CD1c-positive myeloid dendritic cell (primary cell): ENCODE data around the gene MYO1B.

Source experiments
- DNase-seq: peaks from one replicate; pipeline ENCODE4 v3.0.0-alpha.2; 2016; ENCODE audit errors: extremely low spot score

MYO1B gene

DNA sequence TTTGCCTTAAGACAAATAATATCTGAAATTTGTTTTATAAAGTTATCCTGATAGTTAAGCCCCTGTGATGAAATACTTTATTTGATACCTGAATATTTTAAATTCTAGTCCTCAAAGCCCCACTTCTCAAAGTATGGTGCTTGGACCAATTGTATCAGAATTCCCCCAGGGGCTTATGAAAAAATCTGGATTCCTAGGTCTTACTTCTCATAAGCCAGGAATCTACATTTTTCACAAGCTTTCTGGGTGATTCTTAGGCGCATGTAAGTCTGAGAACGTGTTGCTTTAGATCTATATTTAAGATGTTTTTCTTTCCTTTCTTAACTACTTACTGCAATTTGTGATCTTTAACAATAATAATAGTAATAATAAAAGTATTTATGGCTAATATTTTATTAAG, 53.1 kb downstream of the MYO1B start:
- no peak for DNase-seq

DNA sequence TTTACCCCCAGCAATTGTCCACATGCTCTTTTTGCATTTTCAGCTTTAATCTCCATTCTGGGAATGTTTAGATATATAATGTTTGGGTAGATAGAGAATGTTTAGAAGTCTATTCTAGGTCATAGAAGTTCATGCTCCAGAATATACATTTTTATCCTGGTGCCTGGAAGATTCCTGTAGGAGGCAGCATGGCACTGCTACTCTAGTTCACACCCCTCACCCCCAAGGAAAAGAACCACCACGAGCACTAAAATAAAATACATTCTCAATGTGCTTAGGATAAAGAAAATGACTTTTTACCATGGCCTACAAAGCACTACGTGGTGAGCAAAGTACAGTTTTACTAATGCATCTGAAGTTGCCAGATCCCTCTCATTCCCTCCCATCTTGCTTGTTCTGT, 53.8 kb downstream of the MYO1B start:
- no peak for DNase-seq

DNA sequence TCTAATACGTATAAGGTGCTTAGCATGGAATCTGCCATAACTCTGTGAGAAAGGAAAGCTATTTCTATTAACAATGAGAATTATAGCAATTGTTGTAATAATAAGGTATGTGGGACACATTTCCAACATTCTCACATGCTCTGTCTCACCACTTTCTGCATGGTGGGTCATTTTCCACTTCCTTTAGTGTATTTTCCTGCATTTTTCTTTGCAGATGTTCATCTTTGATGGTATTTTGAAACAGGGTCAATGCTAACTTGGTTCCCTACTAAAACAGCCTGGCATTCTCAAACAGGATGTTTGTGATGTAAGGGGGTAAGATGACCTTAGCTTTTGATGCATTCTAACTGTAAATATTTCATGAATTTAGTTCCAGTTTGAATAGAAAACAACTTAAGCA, 54.7 kb downstream of the MYO1B start:
- DNase-seq: no peak

DNA sequence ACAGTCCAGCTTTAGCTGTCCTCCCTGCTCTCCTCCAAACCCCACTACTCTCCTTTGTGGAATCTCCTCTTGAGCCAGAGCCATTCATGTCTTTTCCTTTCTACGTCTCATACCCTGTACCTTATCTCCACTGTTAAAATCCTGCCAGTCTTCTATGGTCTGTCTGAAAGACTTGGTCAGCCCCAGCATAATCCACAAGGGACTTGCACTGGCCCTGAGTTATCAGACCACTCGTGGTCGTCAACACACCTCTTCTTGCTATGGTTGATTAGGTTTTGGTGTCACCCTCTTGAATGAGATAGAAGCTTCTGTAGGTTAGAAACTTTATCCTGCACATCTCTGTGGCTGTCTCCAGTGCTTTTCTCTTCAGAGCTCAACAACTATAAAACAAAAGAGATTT, 56.8 kb downstream of the MYO1B start:
- DNase-seq: no peak

DNA sequence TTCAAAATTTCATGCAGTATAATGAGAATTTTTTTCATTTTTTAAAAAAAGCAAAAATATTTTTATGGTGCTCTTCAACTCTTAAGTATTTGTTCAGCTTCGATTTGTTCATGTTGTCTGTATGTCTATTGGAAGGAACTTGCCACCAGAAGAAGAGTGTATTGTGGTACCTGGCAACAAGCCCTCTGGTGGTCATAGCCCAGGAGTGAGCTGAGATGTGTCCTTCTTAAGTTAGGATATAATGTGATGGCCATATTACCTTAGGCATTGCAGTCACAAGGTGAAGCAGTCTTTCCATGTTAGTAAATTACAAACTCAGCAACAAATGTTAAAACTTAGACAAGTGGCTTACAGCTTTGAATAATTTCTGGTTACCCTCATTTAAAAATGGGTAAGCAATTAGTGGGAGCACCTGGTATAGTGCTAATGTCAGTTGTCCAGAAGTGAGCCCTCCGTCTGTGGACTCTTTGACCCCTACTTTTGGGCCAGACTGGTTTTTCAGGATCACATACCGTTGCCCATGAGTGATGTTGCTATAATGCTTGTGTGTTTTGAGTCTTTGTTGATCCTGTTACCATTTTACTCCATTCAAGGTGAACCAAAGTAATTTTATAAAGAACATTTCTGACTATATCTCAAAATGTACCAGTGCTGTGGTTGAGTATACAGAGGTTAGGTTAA, 57.4 kb downstream of the MYO1B start:
- DNase-seq: no peak

DNA sequence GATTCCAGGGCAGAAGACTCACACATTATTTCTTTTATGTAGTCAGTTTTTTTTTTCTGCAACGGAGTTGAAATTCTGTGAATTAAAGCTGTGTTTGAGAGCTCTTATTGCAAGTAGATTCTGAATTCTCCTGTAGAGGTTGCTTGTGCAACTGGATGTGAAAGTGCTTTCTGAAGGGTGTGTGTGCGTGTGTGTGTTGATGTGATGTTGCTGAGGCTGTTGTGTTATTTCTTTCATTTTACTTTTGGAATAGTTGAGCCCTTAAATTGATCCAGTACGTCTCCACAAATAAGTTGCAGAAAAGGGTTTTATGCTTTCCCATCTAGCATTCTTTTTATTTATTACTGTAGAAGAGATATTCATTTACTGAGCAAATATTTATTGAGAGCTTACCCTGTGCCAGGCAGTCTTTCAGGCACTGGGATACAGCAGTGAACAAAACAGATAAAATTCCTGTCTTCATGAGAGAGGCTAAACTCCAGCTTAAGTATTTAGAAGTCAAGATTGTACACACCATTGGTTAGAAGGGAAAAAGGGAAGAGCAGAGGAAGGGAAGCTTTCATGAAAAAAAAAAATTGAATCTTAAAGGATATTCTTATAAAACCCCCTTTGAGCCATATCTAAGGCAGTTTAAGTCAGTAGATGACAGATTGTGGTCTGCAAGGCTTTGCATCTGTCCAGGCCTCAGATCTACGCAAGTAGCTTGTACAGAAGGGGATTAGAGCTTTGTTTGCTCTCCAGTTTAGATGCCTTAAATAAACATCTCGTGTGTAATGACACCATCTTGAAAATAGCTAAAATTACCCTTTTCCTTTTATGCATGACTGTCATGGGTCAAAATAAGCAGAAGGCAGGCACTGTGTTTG, 58.2 kb downstream of the MYO1B start:
- no peak for DNase-seq

DNA sequence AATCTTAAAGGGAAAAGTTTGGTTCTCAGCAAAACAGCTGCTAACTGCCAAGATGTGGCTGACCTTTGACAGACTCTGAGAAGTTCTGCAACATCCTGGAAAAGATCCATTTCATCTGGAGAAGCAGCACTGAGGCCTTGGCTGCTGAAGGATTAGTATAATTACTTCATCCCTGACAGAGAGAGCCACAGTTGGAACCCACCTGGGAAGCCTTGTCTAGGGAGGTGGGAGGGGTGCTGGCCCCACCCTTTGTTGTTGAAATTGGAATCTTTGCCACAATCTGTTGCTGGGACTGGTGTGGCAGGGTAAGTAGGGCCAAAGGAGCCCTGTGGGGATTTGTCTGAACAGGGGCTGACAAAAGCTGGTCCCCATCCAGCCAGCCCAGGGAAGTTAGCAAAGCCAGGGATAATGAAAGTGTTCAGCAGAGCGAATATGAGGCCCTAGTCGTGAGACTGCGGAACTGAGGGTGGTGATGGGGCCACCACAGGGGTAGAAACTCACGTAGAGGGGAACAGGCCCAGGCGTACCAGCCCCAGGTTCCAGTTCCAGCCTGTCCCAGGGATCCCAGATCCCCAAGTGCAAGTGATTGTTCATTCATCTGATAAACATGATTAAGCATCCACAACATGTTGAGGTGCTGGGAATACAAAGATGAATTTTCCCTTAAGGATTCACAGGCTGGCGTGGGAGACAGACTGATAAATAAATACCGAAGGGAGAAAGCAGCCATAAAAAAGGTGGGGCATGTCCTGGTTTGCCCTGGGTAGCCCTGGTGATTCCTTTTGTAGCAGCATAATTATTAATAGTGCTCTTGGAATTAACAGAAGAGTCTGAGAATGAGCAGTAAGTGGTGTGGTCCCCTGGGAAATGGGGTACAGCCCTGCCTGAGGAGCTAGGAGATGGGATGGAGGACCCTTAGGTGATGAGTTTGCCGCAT, 60.0 kb downstream of the MYO1B start:
- no peak for DNase-seq

DNA sequence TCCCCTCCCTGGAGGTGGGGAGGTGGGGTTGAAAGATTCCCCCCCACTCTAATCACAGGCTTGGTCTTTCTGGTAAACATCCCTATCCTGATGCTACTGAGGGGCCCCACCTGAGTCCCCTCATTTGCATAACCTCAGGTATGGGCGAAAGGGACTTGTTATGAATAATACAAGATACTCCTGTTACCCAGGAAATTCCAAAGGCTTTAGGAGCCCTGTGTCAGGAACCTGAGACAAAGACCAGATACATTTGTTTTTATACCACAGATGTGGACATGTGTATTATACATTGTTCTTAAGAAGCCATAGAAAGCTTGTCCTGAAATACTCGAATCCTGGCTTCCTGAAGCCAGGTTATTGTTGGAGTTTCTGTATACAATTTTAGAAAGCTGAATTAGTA, 62.8 kb downstream of the MYO1B start:
- no peak for DNase-seq

DNA sequence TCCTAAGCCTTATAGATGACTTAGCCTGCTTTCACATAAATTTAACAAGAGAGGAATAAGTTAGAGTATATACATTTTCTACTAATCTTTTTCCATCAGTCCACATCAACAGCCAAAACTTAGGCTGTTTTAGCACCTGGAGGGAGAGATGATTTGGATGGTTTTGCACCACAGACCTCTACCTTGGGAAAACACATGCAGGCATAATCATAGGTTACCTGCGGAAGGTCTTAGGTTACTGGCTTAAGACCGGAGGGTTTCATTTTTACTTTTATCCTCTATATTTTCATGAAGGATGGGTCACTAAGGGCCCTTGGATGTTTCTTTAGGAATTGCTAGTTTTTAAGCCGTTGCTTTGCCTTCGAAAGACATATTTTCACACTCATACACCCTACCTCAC, 66.0 kb downstream of the MYO1B start:
- DNase-seq: no peak

DNA sequence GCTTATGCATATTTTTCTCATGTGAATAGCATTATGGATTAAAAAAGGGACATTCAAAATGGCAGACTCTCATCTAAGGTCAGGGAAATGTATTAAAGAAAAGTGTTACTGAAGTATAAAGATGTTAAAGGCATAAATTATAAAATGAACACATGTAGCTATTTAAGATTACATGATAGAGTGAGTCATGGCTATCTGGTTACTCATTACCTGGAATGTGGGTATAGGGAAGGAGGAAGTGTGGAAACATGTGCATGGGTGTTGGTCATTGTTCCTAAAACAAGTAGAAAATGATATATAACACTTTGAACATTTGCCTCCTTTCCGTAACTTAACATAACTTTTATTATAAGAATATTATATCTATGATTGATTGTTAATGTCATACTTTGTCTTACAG, 66.4 kb downstream of the MYO1B start:
- peak; percentile 22 for DNase-seq

DNA sequence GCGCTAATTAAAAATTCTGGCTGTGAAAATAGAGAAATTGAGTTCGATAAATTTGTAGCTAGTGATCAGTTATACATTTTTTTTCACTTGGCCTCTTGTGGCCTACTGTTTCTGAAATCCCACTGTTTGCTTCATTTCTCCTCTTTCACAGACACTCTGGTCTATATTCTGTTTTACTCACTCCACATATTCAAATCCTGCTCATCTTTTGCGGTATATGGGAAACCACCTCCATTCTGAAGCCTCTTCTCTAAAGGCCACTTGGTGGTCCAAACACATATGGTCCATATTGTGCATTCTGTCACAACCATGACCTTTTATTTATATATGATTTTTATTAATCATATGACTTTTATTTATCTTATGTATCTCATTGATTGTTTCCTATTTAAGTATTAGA, 67.0 kb downstream of the MYO1B start:
- no peak for DNase-seq

DNA sequence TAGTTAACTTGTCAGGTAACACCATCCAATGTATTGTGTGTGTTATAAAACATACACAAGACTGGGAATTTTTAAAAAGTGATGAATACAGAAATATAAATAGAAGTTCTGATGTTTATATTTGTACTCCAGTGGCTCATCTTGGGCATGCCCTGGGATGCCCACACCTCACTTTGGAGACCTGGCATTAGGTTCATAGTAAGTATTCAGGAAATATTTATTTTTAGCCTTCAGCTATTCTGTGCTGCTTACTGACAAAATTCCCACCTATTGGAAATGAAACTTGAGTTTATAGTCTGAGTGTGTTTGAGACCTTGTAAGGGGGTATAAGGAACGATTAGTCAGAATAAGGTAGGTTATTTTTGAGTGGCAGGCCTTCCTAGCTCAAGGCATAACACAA, 67.5 kb downstream of the MYO1B start:
- no peak for DNase-seq

DNA sequence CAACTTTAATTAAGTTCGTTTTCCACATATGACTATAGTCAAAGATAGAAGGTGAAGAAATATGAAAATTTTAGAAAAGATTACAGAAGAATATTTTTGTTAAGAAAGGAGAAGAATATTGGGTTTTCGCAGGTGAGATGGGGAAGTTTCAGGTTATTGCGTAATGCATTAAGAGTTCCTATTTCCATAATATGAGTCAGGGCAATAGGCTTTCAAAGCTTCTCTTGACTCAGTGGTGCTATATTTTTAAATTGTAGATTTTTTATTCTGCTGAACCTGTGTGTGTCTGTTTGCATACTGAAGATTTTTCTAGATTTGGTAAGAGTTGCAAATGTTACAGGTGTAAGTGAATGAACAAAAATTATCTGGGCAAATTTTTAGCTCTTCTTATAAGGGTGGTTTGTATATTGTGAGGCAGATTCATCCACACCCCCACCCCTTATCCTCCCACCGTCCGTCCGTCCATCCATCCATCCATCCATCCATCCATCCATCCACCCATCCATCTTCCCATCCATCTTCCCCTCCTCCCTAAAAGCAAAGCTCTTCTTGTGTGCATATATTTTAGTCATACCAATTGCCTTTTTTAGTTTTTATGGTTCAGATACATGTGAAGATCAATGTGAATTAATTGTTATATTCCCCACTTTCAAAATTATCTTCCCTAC, 69.6 kb downstream of the MYO1B start:
- DNase-seq: peak; percentile 13

DNA sequence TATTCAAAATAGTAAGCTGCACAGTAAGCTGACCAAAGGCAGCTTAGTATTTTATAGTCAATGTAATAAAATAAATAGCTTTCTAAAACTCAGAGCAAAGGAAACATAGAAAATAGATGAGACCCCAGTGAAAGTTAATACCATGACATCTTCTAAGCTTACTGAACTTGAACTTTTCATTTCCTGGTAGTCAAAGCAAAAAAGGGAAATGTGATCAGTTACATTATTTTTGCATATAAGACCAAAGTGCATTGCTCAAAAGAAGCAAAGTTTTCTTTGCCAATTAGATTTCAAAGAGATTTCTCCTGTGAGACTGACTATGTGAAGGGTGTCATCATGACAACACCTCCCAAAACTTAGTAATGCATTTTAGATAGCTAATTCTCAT, 70.2 kb downstream of the MYO1B start:
- DNase-seq: peak; percentile 6

DNA sequence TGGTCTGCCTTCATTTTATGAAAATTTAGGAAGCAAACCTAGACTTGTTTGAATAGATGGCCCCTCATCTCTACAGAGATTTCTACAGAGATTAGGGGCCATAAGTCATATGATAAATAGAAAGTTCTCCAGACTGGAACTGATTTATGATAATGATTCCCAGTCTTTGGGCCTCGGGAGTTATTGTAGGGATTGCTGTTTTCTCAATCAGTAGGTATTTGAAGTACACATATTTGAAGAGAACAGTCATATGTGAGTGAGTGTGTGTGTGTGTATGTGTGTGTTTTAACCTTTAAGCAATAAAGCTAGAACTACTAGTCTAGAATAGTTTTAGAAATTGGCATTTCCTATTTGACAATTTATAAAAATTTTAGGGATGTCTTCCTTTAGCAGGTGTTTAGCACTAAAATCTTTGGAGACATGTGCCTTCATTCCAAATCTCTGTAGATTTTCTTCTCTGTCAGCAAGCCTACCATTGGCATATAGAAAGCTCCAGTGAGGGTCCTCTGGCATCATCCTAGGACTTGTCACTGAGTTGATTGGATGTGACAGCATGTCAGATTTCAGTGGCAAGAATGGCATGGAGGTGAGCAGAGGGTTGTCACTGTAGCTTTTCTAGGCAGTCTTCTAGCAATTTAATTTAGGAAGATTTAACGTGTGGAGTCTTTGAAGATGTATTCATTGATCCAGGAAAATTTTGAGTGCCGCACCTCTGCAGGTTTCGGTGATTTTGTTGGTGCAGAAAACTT, 71.2 kb downstream of the MYO1B start:
- no peak for DNase-seq

DNA sequence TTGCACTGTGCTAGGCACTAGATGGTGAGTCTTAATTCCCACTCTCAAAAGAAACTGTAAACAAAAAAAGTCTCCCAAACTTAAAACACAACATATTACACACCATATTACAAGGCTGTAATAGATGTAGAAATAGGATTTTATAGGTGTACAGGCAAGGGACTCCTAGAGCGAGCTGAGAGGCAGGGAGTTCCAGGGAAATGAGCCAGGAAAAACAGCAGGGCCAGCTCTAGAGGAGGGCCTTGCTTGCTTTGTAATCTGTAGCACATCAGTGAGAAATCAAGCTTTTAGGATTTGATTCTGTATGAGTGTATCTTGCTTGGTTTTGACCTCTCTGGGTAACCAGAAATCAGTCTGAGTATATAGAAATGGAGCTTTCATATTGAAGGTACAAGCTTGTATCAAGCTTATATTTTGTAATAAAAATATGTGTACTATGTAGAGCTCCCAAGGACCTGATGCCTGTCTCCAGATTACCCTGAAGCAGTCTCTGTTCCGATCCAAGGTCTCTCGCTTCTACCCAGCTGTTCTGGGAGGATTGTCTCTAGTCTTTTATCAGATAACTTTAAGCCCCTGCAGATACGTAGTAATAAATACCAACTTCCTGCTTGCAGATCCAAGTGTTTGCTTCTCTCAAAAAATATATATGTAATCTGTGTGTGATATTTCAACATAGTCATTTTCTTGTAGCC, 73.0 kb downstream of the MYO1B start:
- DNase-seq: no peak

DNA sequence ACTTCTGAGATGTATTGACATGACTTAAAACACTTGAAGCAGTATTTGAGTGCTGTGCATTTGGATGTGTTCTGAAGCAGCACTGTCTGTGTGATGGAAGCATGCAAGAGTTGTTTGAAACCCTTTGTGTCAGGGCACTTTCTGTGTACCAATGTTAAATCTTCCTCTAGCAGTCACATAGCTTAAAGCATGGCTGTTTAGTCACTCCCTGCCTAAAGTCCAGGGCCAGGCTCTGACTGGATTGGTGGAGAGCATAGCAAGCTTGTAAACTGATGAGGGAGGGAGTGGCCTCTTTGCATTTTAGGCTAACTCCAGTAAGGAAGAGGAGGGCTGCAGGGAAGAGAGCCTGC, 73.5 kb downstream of the MYO1B start:
- no peak for DNase-seq

DNA sequence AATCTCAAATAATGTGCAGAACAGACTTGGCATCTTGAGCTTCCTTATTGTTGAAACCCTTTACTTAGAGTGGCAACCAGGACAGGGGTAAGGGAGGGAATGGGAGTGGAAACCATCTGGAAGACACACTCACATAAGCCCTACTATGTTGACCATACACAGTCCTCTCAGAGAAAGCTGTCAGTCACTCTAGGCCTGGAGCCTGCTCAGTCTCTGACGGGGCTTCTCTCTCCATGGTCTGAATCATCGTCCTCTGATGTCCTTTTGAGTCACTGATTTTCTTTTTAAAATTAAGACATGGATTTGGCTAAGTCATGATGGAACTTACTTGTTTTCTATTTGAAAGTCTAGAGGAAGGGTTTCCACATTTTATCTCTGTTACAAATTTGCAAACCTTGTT, 74.0 kb downstream of the MYO1B start:
- DNase-seq: no peak

DNA sequence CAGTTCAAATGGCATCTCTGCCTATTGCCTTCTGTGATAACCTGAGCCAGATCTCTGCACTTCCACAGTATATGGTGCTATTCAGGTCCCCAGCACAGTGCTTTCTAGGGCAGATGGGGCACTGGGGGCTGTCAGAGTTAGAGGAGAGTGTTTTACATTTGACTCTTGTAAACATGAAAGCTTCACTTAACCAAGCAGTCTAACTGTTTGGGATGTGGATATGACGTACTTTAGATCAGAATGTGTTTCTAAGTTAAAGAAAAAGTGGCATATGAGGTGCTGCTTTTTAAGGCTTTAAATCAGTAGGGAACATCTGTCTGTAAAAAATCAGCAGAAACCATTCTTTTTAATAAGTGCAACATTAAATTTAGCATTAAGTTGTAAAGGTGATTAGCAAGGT, 75.7 kb downstream of the MYO1B start:
- no peak for DNase-seq

DNA sequence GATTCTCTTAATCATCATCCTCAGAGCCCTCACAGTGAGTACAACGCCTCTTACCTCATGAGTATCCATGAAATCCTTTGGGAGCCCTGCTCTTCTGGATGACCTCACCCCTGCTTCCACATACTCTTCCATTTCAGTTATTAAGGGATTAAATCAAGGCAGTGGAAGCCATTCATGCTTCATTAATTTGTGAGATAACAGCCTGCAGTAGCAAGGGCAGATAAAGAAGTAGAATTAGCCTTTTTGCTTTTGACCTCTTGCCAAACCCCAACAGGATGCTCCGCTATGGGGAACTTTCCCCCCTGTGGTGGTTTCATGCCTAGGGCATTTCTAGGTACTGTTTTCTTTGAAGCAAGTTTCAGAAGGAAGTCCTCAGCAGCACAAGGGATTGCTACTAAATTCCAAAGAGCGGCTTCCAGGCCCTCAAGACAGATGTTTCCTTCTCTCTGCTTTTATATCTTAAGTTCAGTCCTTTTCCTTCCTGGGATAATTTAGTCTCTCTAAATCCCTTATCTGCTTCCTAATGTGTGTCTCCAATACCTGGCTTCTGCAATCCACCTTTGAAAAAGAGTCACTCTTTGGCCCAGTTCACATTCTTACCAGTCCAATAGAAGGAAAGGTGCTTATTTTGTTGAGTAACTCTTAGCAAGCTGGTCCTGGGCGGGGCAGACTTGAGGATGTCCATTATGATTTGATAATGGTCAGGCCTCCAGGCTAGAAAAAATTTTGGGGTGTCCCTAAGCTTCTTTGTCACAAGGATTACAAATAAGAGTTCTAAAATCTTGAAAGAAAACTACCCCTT, 76.9 kb downstream of the MYO1B start:
- peak; percentile 58 for DNase-seq
